Caco-2 (cell line): ENCODE data around the gene PPP6R2. TPM values are rescaled to one million over a fixed set of nuclear protein-coding genes. Genes with fewer than 3 reads are reported as not detected.

ENCODE experiments used
- BruUV-seq: library from RNA; stranded (reverse); fragments of 400-500 nt; replicated peaks from 2 replicates; lab custom pipeline; 2021; lab: Mats Ljungman, UMichigan
- CTCF ChIA-PET: fragments of 300-600 bp; sonication (Branson Sonifier 250); formaldehyde crosslinking; loops from one replicate; lab custom pipeline; 2022; ENCODE audit warnings: antibody characterized with exemption; lab: Charles Lee
- POLR2A ChIA-PET: fragments of 300-600 bp; sonication (Branson Sonifier 250); formaldehyde crosslinking; loops from one replicate; lab custom pipeline; 2022; ENCODE audit warnings: antibody characterized with exemption; lab: Charles Lee
- DNase-seq, 2 experiments: peaks; one replicate each; pipeline versions ENCODE4 v3.0.0 to v3.0.0-alpha.2; 2020 to 2022
- H3K27me3 ChIP-seq: replicated peaks from 2 replicates; pipeline ENCODE4 v1.6.0; 2011; ENCODE audit warnings: low read length; ENCODE audit not compliant: control insufficient read depth, insufficient read depth
- H3K36me3 ChIP-seq: 2 replicates; pipeline ENCODE4 v1.5.1; 2011; ENCODE audit warnings: low read length; ENCODE audit not compliant: control insufficient read depth, insufficient read depth
- H3K4me1 ChIP-seq: fragments of 250-450 bp; sonication (Bioruptor Pico); 2 replicates; pipeline ENCODE4 v1.5.1; 2020; ENCODE audit warnings: mild to moderate bottlenecking
- H3K4me3 ChIP-seq: 2 replicates; pipeline ENCODE4 v1.5.1; 2011; ENCODE audit warnings: low read depth, mild to moderate bottlenecking, control low read depth, low read length
- H3K9me3 ChIP-seq: fragments of 250-450 bp; sonication (Bioruptor Pico); 2 replicates; pipeline ENCODE4 v1.5.1; 2020; ENCODE audit warnings: mild to moderate bottlenecking, moderate library complexity
- H3K27ac Mint-ChIP-seq: one replicate; pipeline ENCODE4 v1.8.0; 2022; ENCODE audit warnings: mixed read lengths; ENCODE audit not compliant: unreplicated experiment
- H3K27me3 Mint-ChIP-seq: one replicate; pipeline ENCODE4 v1.8.0; 2022; ENCODE audit warnings: mixed read lengths; ENCODE audit not compliant: insufficient read depth, unreplicated experiment
- H3K36me3 Mint-ChIP-seq: one replicate; pipeline ENCODE4 v1.8.0; 2022; ENCODE audit warnings: mild to moderate bottlenecking, mixed read lengths; ENCODE audit not compliant: insufficient read depth, unreplicated experiment
- H3K4me1 Mint-ChIP-seq: one replicate; pipeline ENCODE4 v1.8.0; 2022; ENCODE audit warnings: low read depth, mixed read lengths; ENCODE audit not compliant: unreplicated experiment
- H3K4me3 Mint-ChIP-seq: one replicate; pipeline ENCODE4 v1.8.0; 2022; ENCODE audit warnings: mild to moderate bottlenecking, moderate library complexity, mixed read lengths; ENCODE audit not compliant: unreplicated experiment
- H3K9me3 Mint-ChIP-seq: one replicate; pipeline ENCODE4 v1.8.0; 2022; ENCODE audit warnings: mixed read lengths; ENCODE audit not compliant: unreplicated experiment
- intact Hi-C: fragments of 100-400 bp; cut with micrococcal nuclease; formaldehyde crosslinking; loops from one replicate; pipeline ENCODE4 v1.10.0; 2022; ENCODE audit not compliant: unreplicated experiment
- total RNA-seq: library from RNA; stranded (reverse); gene quantifications from 2 replicates; pipeline ENCODE4 v1.2.3, GENCODE V29; 2022
- TF ChIP-seq, protein P1 (sequence below), 2 experiments: fragments of 200-600 bp in 1 of 2; IDR thresholded peaks; 1 replicate in 1 of 2; 2 replicates in 1 of 2; pipeline versions ENCODE4 v1.5.1 to v1.8.0; 2011 to 2022; ENCODE audit warnings: antibody characterized with exemption in 1 of 2, control low read depth in 1 of 2, inconsistent platforms in 1 of 2, low read depth in 1 of 2, low read length in 1 of 2, mild to moderate bottlenecking in 1 of 2, moderate library complexity in 1 of 2; ENCODE audit not compliant: insufficient read depth in 1 of 2, severe bottlenecking in 1 of 2, unreplicated experiment in 1 of 2

PPP6R2 gene
- total RNA-seq, 1 experiment from 2014 or later, result 60.7 TPM

DNA sequence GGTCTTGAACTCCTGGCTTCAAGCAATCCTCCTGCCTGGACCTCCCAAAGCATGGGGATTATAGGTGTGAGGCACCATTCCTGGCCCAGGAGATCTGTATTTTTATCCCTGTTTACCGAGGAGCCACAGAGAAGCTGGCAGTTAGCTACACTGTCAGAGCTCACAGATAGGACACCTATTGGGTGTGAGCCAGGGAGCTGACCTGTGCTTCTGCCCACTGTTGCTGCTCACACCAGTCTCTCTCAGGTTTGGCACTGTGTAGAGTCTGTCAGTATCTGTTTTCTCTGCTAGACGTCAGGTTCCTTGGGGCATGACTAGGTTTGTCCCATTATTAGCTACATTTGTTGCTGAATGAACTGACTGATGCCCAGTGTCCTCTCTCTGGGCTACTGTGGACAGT lies 17.5 kb downstream of the PPP6R2 start:
- Histone ChIP-seq H3K4me1 (no peaks in the 10 kb centered on the region), H3K9me3 (0 out of 2 replicates have a peak, but pooled peaks cover 3% of the 10 kb centered on the region), H3K27me3 (no peaks in the 10 kb centered on the region), H3K36me3 (no peaks in the 10 kb centered on the region), H3K4me3 (no peak overlapping the region)
- H3K4me3 Mint-ChIP-seq, result no peak overlapping the region
- no peaks in the 10 kb centered on the region for H3K27me3 Mint-ChIP-seq
- BruUV-seq, result no TSS peak
- ChIA-PET CTCF (interaction anchor here (0.6 kb wide), 2 partner anchors 25 to 27 kb away, joined by 3 to 8 read pairs; no protein-coding TSS in a partner anchor), POLR2A (interaction anchor here (0.5 kb wide), 1 partner anchor 30 kb away, joined by 3 read pairs; no protein-coding TSS in a partner anchor)
- intact Hi-C loops, result no loop called here
- TF ChIP-seq, protein P1, sequence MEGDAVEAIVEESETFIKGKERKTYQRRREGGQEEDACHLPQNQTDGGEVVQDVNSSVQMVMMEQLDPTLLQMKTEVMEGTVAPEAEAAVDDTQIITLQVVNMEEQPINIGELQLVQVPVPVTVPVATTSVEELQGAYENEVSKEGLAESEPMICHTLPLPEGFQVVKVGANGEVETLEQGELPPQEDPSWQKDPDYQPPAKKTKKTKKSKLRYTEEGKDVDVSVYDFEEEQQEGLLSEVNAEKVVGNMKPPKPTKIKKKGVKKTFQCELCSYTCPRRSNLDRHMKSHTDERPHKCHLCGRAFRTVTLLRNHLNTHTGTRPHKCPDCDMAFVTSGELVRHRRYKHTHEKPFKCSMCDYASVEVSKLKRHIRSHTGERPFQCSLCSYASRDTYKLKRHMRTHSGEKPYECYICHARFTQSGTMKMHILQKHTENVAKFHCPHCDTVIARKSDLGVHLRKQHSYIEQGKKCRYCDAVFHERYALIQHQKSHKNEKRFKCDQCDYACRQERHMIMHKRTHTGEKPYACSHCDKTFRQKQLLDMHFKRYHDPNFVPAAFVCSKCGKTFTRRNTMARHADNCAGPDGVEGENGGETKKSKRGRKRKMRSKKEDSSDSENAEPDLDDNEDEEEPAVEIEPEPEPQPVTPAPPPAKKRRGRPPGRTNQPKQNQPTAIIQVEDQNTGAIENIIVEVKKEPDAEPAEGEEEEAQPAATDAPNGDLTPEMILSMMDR (IDR thresholded peaks at IDR 0.05; ENCODE audit: insufficient read depth in 1 of 2, low read depth in 1 of 2, low read length in 1 of 2, severe bottlenecking in 1 of 2, unreplicated experiment in 1 of 2), result no peak
- H3K36me3 Mint-ChIP-seq, result peaks cover 18% of the 10 kb centered on the region
- no peaks in the 10 kb centered on the region for H3K9me3 Mint-ChIP-seq
- DNase-seq, result no peak
- H3K4me1 Mint-ChIP-seq, result no peaks in the 10 kb centered on the region
- no peak overlapping the region for H3K27ac Mint-ChIP-seq

DNA sequence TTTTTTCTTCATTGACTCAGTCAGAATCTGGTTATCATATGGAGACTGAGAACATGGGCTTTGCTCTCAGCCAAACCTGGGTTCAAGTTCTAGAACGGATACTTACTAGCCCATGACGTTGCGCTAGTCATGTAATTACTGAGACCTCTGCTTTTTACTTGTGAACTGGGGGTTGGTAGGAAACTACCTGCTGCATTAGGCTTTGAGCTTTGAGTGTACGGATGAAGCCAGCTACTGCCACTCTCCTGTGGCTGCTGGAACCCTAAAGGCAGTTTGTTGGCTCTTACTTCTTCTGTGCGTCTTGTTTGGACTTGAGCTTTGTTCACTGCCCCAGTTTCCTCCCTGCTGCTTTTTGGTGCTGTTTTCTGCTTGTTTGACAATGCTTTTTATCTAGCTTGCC lies 18.1 kb downstream of the PPP6R2 start:
- TF ChIP-seq, protein P1 (IDR thresholded peaks at IDR 0.05; ENCODE audit: insufficient read depth in 1 of 2, low read depth in 1 of 2, low read length in 1 of 2, severe bottlenecking in 1 of 2, unreplicated experiment in 1 of 2), result no peak

DNA sequence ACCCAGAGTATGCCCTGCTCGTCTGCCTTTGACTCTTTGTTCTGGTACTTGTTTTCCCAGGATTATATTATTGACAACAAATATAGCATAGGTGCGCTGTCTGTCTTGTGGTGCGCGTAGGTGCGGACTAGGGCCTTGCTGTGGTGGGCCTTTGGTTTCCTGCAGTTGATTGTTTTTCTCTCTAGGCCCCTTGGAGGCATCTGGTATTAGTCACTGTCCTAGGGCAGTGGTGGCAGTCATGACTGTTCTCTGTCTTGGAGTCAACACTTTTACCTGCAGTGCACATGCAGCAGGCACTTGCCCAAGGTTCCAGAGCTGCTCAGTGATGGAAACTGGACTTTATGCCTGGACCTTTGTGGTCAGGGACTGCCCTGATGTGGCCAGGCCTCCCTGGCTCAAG lies 18.6 kb downstream of the PPP6R2 start:
- Mint-ChIP-seq H3K4me3 (no peak overlapping the region), H3K9me3 (no peaks in the 10 kb centered on the region), H3K27me3 (no peaks in the 10 kb centered on the region), H3K4me1 (no peaks in the 10 kb centered on the region), H3K36me3 (peaks cover 23% of the 10 kb centered on the region), H3K27ac (peak overlapping the region; percentile 43)
- POLR2A ChIA-PET, result no interaction called here
- H3K4me1 ChIP-seq, result no peaks in the 10 kb centered on the region
- no peak overlapping the region for H3K4me3 ChIP-seq
- TF ChIP-seq, protein P1 (IDR thresholded peaks at IDR 0.05; ENCODE audit: insufficient read depth in 1 of 2, low read depth in 1 of 2, low read length in 1 of 2, severe bottlenecking in 1 of 2, unreplicated experiment in 1 of 2), result no peak
- CTCF ChIA-PET, result no interaction called here
- H3K9me3 ChIP-seq, result 0 out of 2 replicates have a peak, but pooled peaks cover 3% of the 10 kb centered on the region
- no peak for DNase-seq
- no peaks in the 10 kb centered on the region for H3K36me3 ChIP-seq
- no peaks in the 10 kb centered on the region for H3K27me3 ChIP-seq
- intact Hi-C loops, result no loop called here
- BruUV-seq, result no TSS peak

More for the DNA sequence above, 18.1 kb downstream of the PPP6R2 start:
- ChIA-PET POLR2A (no interaction called here), CTCF (interaction anchor here (0.6 kb wide), 1 partner anchor 26 kb away, joined by 3 read pairs; no protein-coding TSS in a partner anchor)
- Mint-ChIP-seq H3K4me1 (no peaks in the 10 kb centered on the region), H3K27ac (no peak overlapping the region), H3K36me3 (peaks cover 22% of the 10 kb centered on the region), H3K27me3 (no peaks in the 10 kb centered on the region), H3K4me3 (no peak overlapping the region), H3K9me3 (no peaks in the 10 kb centered on the region)
- intact Hi-C loops, result no loop called here
- Histone ChIP-seq H3K9me3 (0 out of 2 replicates have a peak, but pooled peaks cover 3% of the 10 kb centered on the region), H3K27me3 (no peaks in the 10 kb centered on the region), H3K36me3 (no peaks in the 10 kb centered on the region), H3K4me1 (no peaks in the 10 kb centered on the region), H3K4me3 (no peak overlapping the region)
- no TSS peak for BruUV-seq
- no peak for DNase-seq
